GM13976 (cell line): Measurements from ENCODE around the gene SDHAF1.
A peak's percentile ranks its signal among the peaks of the same experiment; 100 is the strongest.

Experiments
- DNase-seq: peaks from one replicate; pipeline ENCODE4 v3.0.0; 2012; ENCODE audit warnings: low spot score
- CTCF ChIP-seq: IDR thresholded peaks from 2 replicates; pipeline ENCODE4 v1.5.1; 2012; ENCODE audit warnings: borderline replicate concordance, mild to moderate bottlenecking; ENCODE audit not compliant: insufficient read depth; ENCODE audit errors: extremely low read depth, missing control alignments, control extremely low read depth
- in situ Hi-C: fragments of 300-500 bp; cut with MboI; formaldehyde crosslinking; loops from one replicate; pipeline ENCODE4 v1.12.0; 2022; ENCODE audit warnings: low sequenced_read_pairs, mixed read lengths, inconsistent platforms; ENCODE audit not compliant: unreplicated experiment

Gene SDHAF1

DNA sequence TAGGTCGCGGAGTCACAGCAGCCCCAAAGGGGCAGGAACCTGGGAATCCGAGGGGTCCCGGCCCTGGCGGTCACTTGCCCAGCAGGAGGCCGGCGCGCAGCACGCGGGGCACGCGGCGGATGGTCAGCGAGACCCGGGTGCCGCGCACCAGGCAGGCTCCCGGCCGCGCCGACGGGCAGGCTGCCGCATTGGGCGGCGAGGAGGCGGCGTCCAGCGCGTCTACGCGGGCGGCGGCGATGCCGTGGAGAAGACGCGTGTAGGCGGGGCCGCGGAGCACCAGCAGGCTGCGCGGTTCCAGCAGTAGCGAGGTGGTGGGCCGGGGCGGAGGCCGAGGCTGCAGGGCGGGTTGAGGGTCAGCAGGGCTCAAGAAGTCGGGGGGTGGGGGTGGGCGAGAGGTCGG lies 14.2 kb downstream of the SDHAF1 start:
- no peak for TF ChIP-seq CTCF
- DNase-seq, result peak; percentile 86
- in situ Hi-C loops, result no loop called here

GRCh38 chr19:36009633-36010379 lies 14.8 kb downstream of the SDHAF1 start:
- no peak for DNase-seq
- TF ChIP-seq CTCF, result no peak

GRCh38 chr19:36010402-36010801 lies 15.4 kb downstream of the SDHAF1 start:
- DNase-seq, result no peak
- TF ChIP-seq CTCF, result no peak
- in situ Hi-C loops, result no loop called here

More at GRCh38 chr19:36009633-36010379, 14.8 kb downstream of the SDHAF1 start:
- in situ Hi-C loops, result no loop called here

GRCh38 chr19:36013280-36014011 lies 18.5 kb downstream of the SDHAF1 start:
- in situ Hi-C loops, result no loop called here

DNA sequence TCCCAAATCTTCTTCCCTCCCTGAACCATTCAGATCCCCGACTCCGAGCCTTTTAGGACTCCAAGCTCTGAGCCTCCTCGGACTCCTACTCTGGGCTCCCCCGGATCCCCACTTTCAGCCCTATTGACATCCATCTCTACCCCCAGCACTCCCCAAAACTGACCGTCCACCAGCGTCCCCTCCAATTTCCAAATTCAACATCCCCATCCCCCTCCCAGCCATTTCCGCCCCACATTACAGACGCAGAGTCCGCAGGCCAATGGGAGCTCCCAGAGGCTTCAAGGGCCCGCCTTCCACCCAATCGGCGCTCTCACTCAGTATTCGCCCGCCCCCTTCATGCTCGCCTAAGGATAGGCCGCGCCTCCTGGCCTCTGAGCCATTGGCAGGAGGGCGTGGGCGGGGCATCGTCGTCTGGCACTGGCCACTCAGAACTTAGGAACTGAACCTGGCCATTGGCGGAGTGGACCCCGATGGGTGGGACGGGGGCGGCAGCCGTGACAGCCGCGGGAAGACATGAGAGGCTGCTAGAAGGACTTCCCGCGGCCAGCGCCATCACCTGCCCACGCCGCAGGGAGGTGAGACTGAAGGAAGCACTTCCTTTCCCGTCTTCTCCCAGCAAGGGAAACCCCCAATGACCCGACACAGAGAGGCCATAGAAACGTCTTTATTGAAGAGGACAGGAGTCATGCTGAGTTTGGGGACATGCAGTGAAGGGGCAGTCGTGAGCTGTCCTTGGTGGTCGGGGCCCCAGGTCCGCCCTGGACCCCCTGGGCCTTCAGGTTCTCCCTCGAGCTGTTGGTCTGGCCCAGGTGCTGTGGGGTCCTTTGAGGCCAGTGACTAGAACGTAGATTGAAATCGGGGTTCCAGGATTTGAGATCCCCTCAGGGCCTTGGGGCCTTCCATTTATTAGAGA lies 19.3 kb downstream of the SDHAF1 start, which contains the start of gene ALKBH6:
TSS of gene ALKBH6 (minus strand) at position 202 of the 913 bp plus-strand sequence. CDS start 816 bp downstream, outside the sequence.
- no peak for TF ChIP-seq CTCF
- DNase-seq, result peak; percentile 99
- in situ Hi-C loops, result no loop called here

More at GRCh38 chr19:36013280-36014011, 18.5 kb downstream of the SDHAF1 start:
- TF ChIP-seq CTCF, result no peak
- no peak for DNase-seq
